ENCODE results near the gene RAD23A. TPM values are rescaled to one million over a fixed set of nuclear protein-coding genes. Genes with fewer than 3 reads are reported as not detected.

RAD23A gene
- total RNA-seq, 4 donors from 2014 or later = 138 to 218 (median 181) TPM

DNA sequence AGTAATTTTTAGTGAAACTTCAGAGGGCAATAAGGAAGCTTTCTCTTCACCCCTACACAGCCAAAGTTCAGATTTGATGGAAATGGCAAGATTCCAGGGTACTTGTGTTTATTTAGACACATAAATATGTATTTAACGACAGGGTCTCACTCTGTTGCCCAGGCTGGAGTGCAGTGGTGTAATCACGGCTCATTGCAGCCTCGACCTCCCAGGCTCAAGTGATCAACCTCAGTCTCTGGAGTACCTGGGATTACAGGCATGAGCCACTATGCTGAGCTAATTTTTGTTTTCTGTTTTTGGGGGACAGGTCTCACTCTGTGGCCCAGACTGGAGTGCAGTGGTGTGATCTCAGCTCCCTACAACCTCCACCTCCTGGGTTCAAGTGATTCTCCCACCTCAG lies 24.6 kb upstream of the RAD23A start:
- WGBS = 80% methylated on average over 3 of the region's 3 CpGs
- Histone ChIP-seq H3K27ac (replicated peaks in 1 of 4) (no peak overlapping the region), H3K36me3 (peaks cover 35 to 41% (median 40%) of the 10 kb centered on the region in 4 donors), H3K27me3 (no peaks in the 10 kb centered on the region), H3K9me3 (no peaks in the 10 kb centered on the region), H3K4me1 (peaks cover 5 to 13% (median 10%) of the 10 kb centered on the region in 4 donors), H3K4me3 (no peak overlapping the region)
- DNase-seq (ENCODE audit: extremely low spot score) = no peak
- intact Hi-C loops (cut with DNase I) = no loop called here
- TF ChIP-seq POLR2AphosphoS5 (IDR thresholded peaks at IDR 0.05) (no peak), POLR2A (IDR thresholded peaks at IDR 0.05; ENCODE audit: low read depth) (no peak), EP300 (IDR thresholded peaks at IDR 0.05) (no peak)
- TF ChIP-seq, protein P1, sequence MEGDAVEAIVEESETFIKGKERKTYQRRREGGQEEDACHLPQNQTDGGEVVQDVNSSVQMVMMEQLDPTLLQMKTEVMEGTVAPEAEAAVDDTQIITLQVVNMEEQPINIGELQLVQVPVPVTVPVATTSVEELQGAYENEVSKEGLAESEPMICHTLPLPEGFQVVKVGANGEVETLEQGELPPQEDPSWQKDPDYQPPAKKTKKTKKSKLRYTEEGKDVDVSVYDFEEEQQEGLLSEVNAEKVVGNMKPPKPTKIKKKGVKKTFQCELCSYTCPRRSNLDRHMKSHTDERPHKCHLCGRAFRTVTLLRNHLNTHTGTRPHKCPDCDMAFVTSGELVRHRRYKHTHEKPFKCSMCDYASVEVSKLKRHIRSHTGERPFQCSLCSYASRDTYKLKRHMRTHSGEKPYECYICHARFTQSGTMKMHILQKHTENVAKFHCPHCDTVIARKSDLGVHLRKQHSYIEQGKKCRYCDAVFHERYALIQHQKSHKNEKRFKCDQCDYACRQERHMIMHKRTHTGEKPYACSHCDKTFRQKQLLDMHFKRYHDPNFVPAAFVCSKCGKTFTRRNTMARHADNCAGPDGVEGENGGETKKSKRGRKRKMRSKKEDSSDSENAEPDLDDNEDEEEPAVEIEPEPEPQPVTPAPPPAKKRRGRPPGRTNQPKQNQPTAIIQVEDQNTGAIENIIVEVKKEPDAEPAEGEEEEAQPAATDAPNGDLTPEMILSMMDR (IDR thresholded peaks at IDR 0.05) = no peak

DNA sequence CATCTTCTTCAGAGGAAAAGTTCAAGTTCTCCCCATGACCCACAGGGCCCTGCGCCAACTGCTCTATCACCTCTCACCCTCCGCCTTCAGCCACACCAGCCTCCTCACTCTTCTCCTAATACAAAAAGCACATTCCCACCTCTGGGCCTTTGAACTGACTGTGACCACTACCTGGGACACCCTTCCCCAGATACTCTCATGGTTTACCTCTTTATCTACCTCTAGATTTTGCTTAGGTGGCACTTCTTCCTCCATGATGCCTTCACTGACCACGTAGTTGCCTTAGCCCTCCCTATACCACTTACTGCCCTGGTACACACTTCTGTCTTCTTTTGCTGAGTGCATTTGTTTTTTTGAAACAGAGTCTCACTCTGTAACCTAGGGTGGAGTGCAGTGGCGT lies 22.7 kb upstream of the RAD23A start:
- Histone ChIP-seq H3K27ac (replicated peaks in 1 of 4) (no peak overlapping the region), H3K36me3 (peaks cover 52 to 60% (median 59%) of the 10 kb centered on the region in 4 donors), H3K4me3 (no peak overlapping the region), H3K27me3 (no peaks in the 10 kb centered on the region), H3K9me3 (no peaks in the 10 kb centered on the region), H3K4me1 (peaks cover 5 to 13% (median 10%) of the 10 kb centered on the region in 4 donors)
- no peak for DNase-seq (ENCODE audit: extremely low spot score)
- intact Hi-C loops (cut with DNase I) = no loop called here
- TF ChIP-seq EP300 (IDR thresholded peaks at IDR 0.05) (no peak), POLR2AphosphoS5 (IDR thresholded peaks at IDR 0.05) (no peak), POLR2A (IDR thresholded peaks at IDR 0.05; ENCODE audit: low read depth) (no peak)
- TF ChIP-seq, protein P1 (IDR thresholded peaks at IDR 0.05) = no peak
- 97% methylated on average over 4 of the region's 4 CpGs for WGBS

DNA sequence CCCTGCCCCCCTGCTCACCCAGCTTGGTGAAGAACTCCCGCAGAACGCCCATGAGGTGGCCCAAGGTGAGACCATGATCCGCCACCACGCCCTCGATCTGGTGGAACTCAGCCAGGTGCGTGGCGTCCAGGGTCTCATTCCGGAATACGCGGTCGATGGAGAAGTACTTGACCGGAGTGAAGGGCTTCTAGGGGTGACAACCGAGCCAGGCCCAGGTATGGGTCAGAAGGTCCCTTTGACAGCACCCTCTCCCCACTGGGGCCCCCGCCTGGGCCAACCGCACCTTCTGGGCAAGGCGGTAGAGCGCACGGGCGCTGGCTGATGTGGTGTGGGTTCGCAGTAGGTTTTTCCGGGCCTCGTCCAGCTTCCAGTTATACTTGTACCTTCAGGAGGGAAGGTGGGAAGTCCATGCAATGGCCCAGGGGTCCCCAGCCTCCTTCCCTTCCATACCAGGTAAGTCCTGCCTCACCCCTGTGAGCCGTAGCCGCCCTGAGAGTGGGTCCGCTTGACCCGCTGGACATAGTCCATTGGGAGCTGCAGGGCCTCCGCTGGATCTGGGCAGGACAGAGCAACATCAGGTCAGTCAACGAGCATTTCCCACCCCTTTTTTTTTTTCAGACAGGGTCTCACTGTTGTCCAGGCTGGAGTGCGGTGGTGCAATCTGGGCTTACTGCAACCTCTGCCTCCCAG lies 20.9 kb upstream of the RAD23A start:
- WGBS = 95% methylated on average over 18 of the region's 29 CpGs
- TF ChIP-seq, protein P1 (IDR thresholded peaks at IDR 0.05) = no peak
- no peak for TF ChIP-seq POLR2A (IDR thresholded peaks at IDR 0.05; ENCODE audit: low read depth)
- Histone ChIP-seq H3K4me3 (no peak overlapping the region), H3K4me1 (peaks cover 0 to under 1% (median 0%) of the 10 kb centered on the region in 4 donors), H3K36me3 (peaks cover 63 to 78% (median 77%) of the 10 kb centered on the region in 4 donors), H3K9me3 (no peaks in the 10 kb centered on the region), H3K27me3 (no peaks in the 10 kb centered on the region), H3K27ac (replicated peaks in 1 of 4) (no peak overlapping the region)
- intact Hi-C loops (cut with DNase I) = no loop called here
- no peak for DNase-seq (ENCODE audit: extremely low spot score)

DNA sequence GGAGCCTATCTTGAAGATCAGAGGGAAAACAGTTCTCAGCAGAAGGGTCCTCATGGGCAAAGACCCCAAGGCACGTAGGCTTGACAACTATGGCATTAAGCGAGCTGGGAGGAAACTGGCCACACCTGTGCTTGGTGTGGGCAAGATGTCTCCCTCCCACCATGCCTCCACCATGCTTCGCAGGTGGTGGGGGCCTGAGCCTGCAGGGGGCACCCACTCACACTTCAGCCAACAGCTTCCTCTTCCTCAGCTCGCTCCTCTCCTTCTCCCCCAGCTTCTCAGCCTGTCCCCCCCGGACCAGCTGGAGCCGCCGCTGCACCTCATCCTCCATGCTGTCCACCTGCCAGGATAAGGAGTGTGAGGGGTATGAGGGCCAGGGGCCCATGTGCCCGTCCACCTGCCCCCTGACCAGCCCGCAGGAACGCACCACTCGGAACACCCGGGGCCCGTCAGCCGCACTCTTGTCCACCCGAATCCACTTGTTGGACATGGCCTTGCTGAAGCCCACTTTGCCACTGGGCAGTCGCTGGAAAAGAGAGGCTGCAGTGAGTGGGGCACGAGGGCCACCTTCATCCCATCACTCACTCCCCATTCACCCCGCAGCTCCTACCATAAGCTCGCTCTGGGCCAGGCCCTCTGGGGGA lies 15.5 kb upstream of the RAD23A start:
- H3K4me1 ChIP-seq = peaks cover 18 to 27% (median 22%) of the 10 kb centered on the region in 4 donors
- H3K36me3 ChIP-seq = peaks cover 41 to 60% (median 58%) of the 10 kb centered on the region in 4 donors
- H3K27ac ChIP-seq (replicated peaks in 1 of 4) = no peak overlapping the region
- intact Hi-C loops (cut with DNase I) = no loop called here
- WGBS = 93% methylated on average over 18 of the region's 19 CpGs
- H3K27me3 ChIP-seq = no peaks in the 10 kb centered on the region
- TF ChIP-seq EP300 (IDR thresholded peaks at IDR 0.05) = no peak
- TF ChIP-seq, protein P1 (IDR thresholded peaks at IDR 0.05) = no peak
- no peak for TF ChIP-seq POLR2AphosphoS5 (IDR thresholded peaks at IDR 0.05)
- no peak for TF ChIP-seq POLR2A (IDR thresholded peaks at IDR 0.05; ENCODE audit: low read depth)
- no peaks in the 10 kb centered on the region for H3K9me3 ChIP-seq
- H3K4me3 ChIP-seq = no peak overlapping the region
- DNase-seq (ENCODE audit: extremely low spot score) = no peak

All from esophagus muscularis mucosa (tissue), 4 donors.